GM12873 (cell line): Measurements from ENCODE around the gene B4GALNT4.

Source experiments
- CTCF ChIP-seq: IDR thresholded peaks from 2 replicates; pipeline ENCODE4 v1.5.1; 2012; ENCODE audit warnings: low read depth, mild to moderate bottlenecking, moderate library complexity, low read length, control low read depth; ENCODE audit not compliant: insufficient read depth; ENCODE audit errors: missing control alignments

B4GALNT4 gene

GRCh38 chr11:335779-336658 is 33.3 kb upstream of the B4GALNT4 start:
- no peak for TF ChIP-seq CTCF

- TF ChIP-seq CTCF: no peak
Observed at GRCh38 chr11:336659-337198, 32.6 kb upstream of the B4GALNT4 start.

- no peak for TF ChIP-seq CTCF
Observed at GRCh38 chr11:337711-338110, 31.6 kb upstream of the B4GALNT4 start.

- no peak for TF ChIP-seq CTCF
Observed at GRCh38 chr11:339963-340362, 29.3 kb upstream of the B4GALNT4 start.

- TF ChIP-seq CTCF: no peak
Observed at GRCh38 chr11:340539-341512, 28.5 kb upstream of the B4GALNT4 start.

- TF ChIP-seq CTCF: no peak
Observed at GRCh38 chr11:342328-342727, 27.0 kb upstream of the B4GALNT4 start.
